ENCODE measurements around the gene CDKAL1.

GRCh38 chr6:20717743-20718142 is 183.5 kb downstream of the CDKAL1 start:
- TF ChIP-seq, protein P1, sequence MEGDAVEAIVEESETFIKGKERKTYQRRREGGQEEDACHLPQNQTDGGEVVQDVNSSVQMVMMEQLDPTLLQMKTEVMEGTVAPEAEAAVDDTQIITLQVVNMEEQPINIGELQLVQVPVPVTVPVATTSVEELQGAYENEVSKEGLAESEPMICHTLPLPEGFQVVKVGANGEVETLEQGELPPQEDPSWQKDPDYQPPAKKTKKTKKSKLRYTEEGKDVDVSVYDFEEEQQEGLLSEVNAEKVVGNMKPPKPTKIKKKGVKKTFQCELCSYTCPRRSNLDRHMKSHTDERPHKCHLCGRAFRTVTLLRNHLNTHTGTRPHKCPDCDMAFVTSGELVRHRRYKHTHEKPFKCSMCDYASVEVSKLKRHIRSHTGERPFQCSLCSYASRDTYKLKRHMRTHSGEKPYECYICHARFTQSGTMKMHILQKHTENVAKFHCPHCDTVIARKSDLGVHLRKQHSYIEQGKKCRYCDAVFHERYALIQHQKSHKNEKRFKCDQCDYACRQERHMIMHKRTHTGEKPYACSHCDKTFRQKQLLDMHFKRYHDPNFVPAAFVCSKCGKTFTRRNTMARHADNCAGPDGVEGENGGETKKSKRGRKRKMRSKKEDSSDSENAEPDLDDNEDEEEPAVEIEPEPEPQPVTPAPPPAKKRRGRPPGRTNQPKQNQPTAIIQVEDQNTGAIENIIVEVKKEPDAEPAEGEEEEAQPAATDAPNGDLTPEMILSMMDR (IDR thresholded peaks at IDR 0.05), result no peak
- no peak for TF ChIP-seq POLR2A (IDR thresholded peaks at IDR 0.05)
